GM21576 (cell line): ENCODE data around the gene CCL23.

ENCODE experiments used
- ATAC-seq: cut with Tn5 transposase; IDR thresholded peaks from one replicate; pipeline ENCODE4 v1.9.1; 2021; ENCODE audit warnings: mild to moderate bottlenecking, moderate library complexity; ENCODE audit not compliant: unreplicated experiment

Gene CCL23

GRCh38 chr17:35972066-35972465 is 45.7 kb downstream of the CCL23 start:
- ATAC-seq, result no peak

GRCh38 chr17:35969558-35970380 is 48.0 kb downstream of the CCL23 start:
- no peak for ATAC-seq

GRCh38 chr17:35968520-35969054 is 49.2 kb downstream of the CCL23 start:
- no peak for ATAC-seq

DNA sequence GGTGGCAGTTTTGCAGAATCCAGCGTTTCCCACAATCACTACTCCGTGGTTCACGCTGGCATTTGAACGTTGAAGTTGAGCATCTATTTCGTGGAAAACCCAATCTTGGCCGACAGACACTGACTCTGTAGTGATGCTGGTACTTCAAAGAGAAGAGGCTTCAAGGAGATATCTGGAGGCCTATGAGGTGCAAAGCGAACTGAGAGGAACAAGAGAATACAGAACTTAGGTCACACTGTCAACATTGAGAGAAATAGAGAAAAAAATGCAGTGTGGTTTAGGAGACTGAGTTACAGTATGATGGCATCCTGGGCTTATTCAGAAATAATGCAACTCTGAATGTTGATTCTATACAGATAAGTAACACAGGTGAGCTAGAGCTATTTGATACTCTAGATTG is 52.5 kb downstream of the CCL23 start:
- no peak for ATAC-seq

- no peak for ATAC-seq
Observed at GRCh38 chr17:35963663-35964062, 54.1 kb downstream of the CCL23 start.
